Measurements from ENCODE around the gene BCAS1.

BCAS1 gene

GRCh38 chr20:54043076-54043967 is 27.1 kb downstream of the BCAS1 start:
- no CpG with 5 or more reads among the region's 9 CpGs for WGBS (ENCODE audit: extremely low coverage, insufficient coverage, low lambda C conversion rate)
- Histone ChIP-seq H3K18ac (ENCODE audit: low read length) (no peak overlapping the region), H3K4me2 (ENCODE audit: low read length) (no peak overlapping the region), H3K79me1 (ENCODE audit: low read length) (no peaks in the 10 kb centered on the region), H2BK15ac (replicated peaks; ENCODE audit: low read depth) (no peak overlapping the region), H3K79me2 (ENCODE audit: control insufficient read depth, insufficient read depth, low read length) (no peaks in the 10 kb centered on the region), H4K5ac (ENCODE audit: low read length) (no peak overlapping the region), H4K8ac (ENCODE audit: low read depth, low read length) (no peak overlapping the region), H2AK5ac (ENCODE audit: low read length) (no peak overlapping the region), H2BK120ac (ENCODE audit: low read depth, low read length) (no peak overlapping the region), H3K27me3 (ENCODE audit: insufficient read depth, low read length, poor library complexity) (no peaks in the 10 kb centered on the region), H3K27ac (ENCODE audit: low read depth, low read length) (no peak overlapping the region), H3K56ac (ENCODE audit: low read length) (no peak overlapping the region), H3K4me1 (ENCODE audit: control insufficient read depth, low read depth, low read length) (no peaks in the 10 kb centered on the region), H3K9ac (ENCODE audit: low read length) (no peak overlapping the region), H3K4ac (ENCODE audit: low read depth, low read length) (no peak overlapping the region), H3K4me3 (ENCODE audit: low read length) (no peak overlapping the region), H2BK5ac (ENCODE audit: low read length) (no peak overlapping the region), H3K36me3 (ENCODE audit: control insufficient read depth, insufficient read depth, low read length) (no peaks in the 10 kb centered on the region), H3K23ac (ENCODE audit: low read length) (no peak overlapping the region)
- DNase-seq, result no peak

GRCh38 chr20:54042021-54042420 is 28.4 kb downstream of the BCAS1 start:
- Histone ChIP-seq H3K4me3 (ENCODE audit: low read length) (no peak overlapping the region), H3K4me1 (ENCODE audit: control insufficient read depth, low read depth, low read length) (no peaks in the 10 kb centered on the region), H3K27ac (ENCODE audit: low read depth, low read length) (no peak overlapping the region), H3K27me3 (ENCODE audit: insufficient read depth, low read length, poor library complexity) (no peaks in the 10 kb centered on the region), H3K56ac (ENCODE audit: low read length) (no peak overlapping the region), H3K4me2 (ENCODE audit: low read length) (no peak overlapping the region), H3K23ac (ENCODE audit: low read length) (no peak overlapping the region), H3K79me2 (ENCODE audit: control insufficient read depth, insufficient read depth, low read length) (no peaks in the 10 kb centered on the region), H2BK120ac (ENCODE audit: low read depth, low read length) (no peak overlapping the region), H2BK15ac (replicated peaks; ENCODE audit: low read depth) (no peak overlapping the region), H2BK5ac (ENCODE audit: low read length) (no peak overlapping the region), H3K36me3 (ENCODE audit: control insufficient read depth, insufficient read depth, low read length) (no peaks in the 10 kb centered on the region), H3K9ac (ENCODE audit: low read length) (no peak overlapping the region), H3K79me1 (ENCODE audit: low read length) (no peaks in the 10 kb centered on the region), H2AK5ac (ENCODE audit: low read length) (no peak overlapping the region), H4K5ac (ENCODE audit: low read length) (no peak overlapping the region), H4K8ac (ENCODE audit: low read depth, low read length) (no peak overlapping the region), H3K18ac (ENCODE audit: low read length) (no peak overlapping the region), H3K4ac (ENCODE audit: low read depth, low read length) (no peak overlapping the region)
- no peak for DNase-seq
- no CpG with 5 or more reads among the region's 4 CpGs for WGBS (ENCODE audit: extremely low coverage, insufficient coverage, low lambda C conversion rate)

- Histone ChIP-seq H3K56ac (ENCODE audit: low read length) (no peak overlapping the region), H4K8ac (ENCODE audit: low read depth, low read length) (no peak overlapping the region), H3K18ac (ENCODE audit: low read length) (no peak overlapping the region), H3K36me3 (ENCODE audit: control insufficient read depth, insufficient read depth, low read length) (no peaks in the 10 kb centered on the region), H2BK120ac (ENCODE audit: low read depth, low read length) (no peak overlapping the region), H3K9ac (ENCODE audit: low read length) (no peak overlapping the region), H3K4me2 (ENCODE audit: low read length) (no peak overlapping the region), H2BK5ac (ENCODE audit: low read length) (no peak overlapping the region), H3K27ac (ENCODE audit: low read depth, low read length) (no peak overlapping the region), H3K79me2 (ENCODE audit: control insufficient read depth, insufficient read depth, low read length) (no peaks in the 10 kb centered on the region), H3K27me3 (ENCODE audit: insufficient read depth, low read length, poor library complexity) (no peaks in the 10 kb centered on the region), H3K4me1 (ENCODE audit: control insufficient read depth, low read depth, low read length) (no peaks in the 10 kb centered on the region), H3K4ac (ENCODE audit: low read depth, low read length) (no peak overlapping the region), H3K4me3 (ENCODE audit: low read length) (no peak overlapping the region), H3K23ac (ENCODE audit: low read length) (no peak overlapping the region), H2AK5ac (ENCODE audit: low read length) (no peak overlapping the region), H4K5ac (ENCODE audit: low read length) (no peak overlapping the region), H2BK15ac (replicated peaks; ENCODE audit: low read depth) (no peak overlapping the region), H3K79me1 (ENCODE audit: low read length) (no peaks in the 10 kb centered on the region)
- no peak for DNase-seq
- no CpG with 5 or more reads among the region's 4 CpGs for WGBS (ENCODE audit: extremely low coverage, insufficient coverage, low lambda C conversion rate)
Measured at GRCh38 chr20:54041336-54041735, 29.1 kb downstream of the BCAS1 start.

- Histone ChIP-seq H3K4me3 (ENCODE audit: low read length) (no peak overlapping the region), H2BK5ac (ENCODE audit: low read length) (no peak overlapping the region), H3K18ac (ENCODE audit: low read length) (no peak overlapping the region), H3K27ac (ENCODE audit: low read depth, low read length) (no peak overlapping the region), H4K5ac (ENCODE audit: low read length) (no peak overlapping the region), H2BK15ac (replicated peaks; ENCODE audit: low read depth) (no peak overlapping the region), H3K4ac (ENCODE audit: low read depth, low read length) (no peak overlapping the region), H3K36me3 (ENCODE audit: control insufficient read depth, insufficient read depth, low read length) (no peaks in the 10 kb centered on the region), H3K4me2 (ENCODE audit: low read length) (no peak overlapping the region), H2AK5ac (ENCODE audit: low read length) (no peak overlapping the region), H3K4me1 (ENCODE audit: control insufficient read depth, low read depth, low read length) (no peaks in the 10 kb centered on the region), H3K79me1 (ENCODE audit: low read length) (no peaks in the 10 kb centered on the region), H3K79me2 (ENCODE audit: control insufficient read depth, insufficient read depth, low read length) (no peaks in the 10 kb centered on the region), H4K8ac (ENCODE audit: low read depth, low read length) (no peak overlapping the region), H3K27me3 (ENCODE audit: insufficient read depth, low read length, poor library complexity) (no peaks in the 10 kb centered on the region), H3K9ac (ENCODE audit: low read length) (no peak overlapping the region), H3K23ac (ENCODE audit: low read length) (no peak overlapping the region), H3K56ac (ENCODE audit: low read length) (no peak overlapping the region), H2BK120ac (ENCODE audit: low read depth, low read length) (no peak overlapping the region)
- WGBS (ENCODE audit: extremely low coverage, insufficient coverage, low lambda C conversion rate), result no CpG with 5 or more reads among the region's 3 CpGs
- no peak for DNase-seq
Measured at GRCh38 chr20:54040531-54040930, 29.9 kb downstream of the BCAS1 start.

- DNase-seq, result no peak
- H3K79me1 ChIP-seq (ENCODE audit: low read length), result no peaks in the 10 kb centered on the region
- no peak overlapping the region for H3K4me3 ChIP-seq (ENCODE audit: low read length)
- H3K9ac ChIP-seq (ENCODE audit: low read length), result no peak overlapping the region
- no peaks in the 10 kb centered on the region for H3K79me2 ChIP-seq (ENCODE audit: control insufficient read depth, insufficient read depth, low read length)
- H3K36me3 ChIP-seq (ENCODE audit: control insufficient read depth, insufficient read depth, low read length), result no peaks in the 10 kb centered on the region
- H3K56ac ChIP-seq (ENCODE audit: low read length), result no peak overlapping the region
- no peak overlapping the region for H3K4me2 ChIP-seq (ENCODE audit: low read length)
- H3K18ac ChIP-seq (ENCODE audit: low read length), result no peak overlapping the region
- no peak overlapping the region for H4K8ac ChIP-seq (ENCODE audit: low read depth, low read length)
- no CpG with 5 or more reads among the region's 5 CpGs for WGBS (ENCODE audit: extremely low coverage, insufficient coverage, low lambda C conversion rate)
- H3K27me3 ChIP-seq (ENCODE audit: insufficient read depth, low read length, poor library complexity), result no peaks in the 10 kb centered on the region
- no peak overlapping the region for H2BK5ac ChIP-seq (ENCODE audit: low read length)
- no peak overlapping the region for H3K23ac ChIP-seq (ENCODE audit: low read length)
- no peak overlapping the region for H3K4ac ChIP-seq (ENCODE audit: low read depth, low read length)
- H3K4me1 ChIP-seq (ENCODE audit: control insufficient read depth, low read depth, low read length), result no peaks in the 10 kb centered on the region
- no peak overlapping the region for H2AK5ac ChIP-seq (ENCODE audit: low read length)
- no peak overlapping the region for H3K27ac ChIP-seq (ENCODE audit: low read depth, low read length)
- H2BK15ac ChIP-seq (replicated peaks; ENCODE audit: low read depth), result no peak overlapping the region
- H4K5ac ChIP-seq (ENCODE audit: low read length), result no peak overlapping the region
- no peak overlapping the region for H2BK120ac ChIP-seq (ENCODE audit: low read depth, low read length)
Measured at GRCh38 chr20:54038961-54039360, 31.4 kb downstream of the BCAS1 start.

- Histone ChIP-seq H3K4me3 (ENCODE audit: low read length) (no peak overlapping the region), H3K23ac (ENCODE audit: low read length) (no peak overlapping the region), H3K36me3 (ENCODE audit: control insufficient read depth, insufficient read depth, low read length) (no peaks in the 10 kb centered on the region), H3K27ac (ENCODE audit: low read depth, low read length) (no peak overlapping the region), H3K4me2 (ENCODE audit: low read length) (no peak overlapping the region), H3K79me2 (ENCODE audit: control insufficient read depth, insufficient read depth, low read length) (no peaks in the 10 kb centered on the region), H3K9ac (ENCODE audit: low read length) (no peak overlapping the region), H4K5ac (ENCODE audit: low read length) (no peak overlapping the region), H3K79me1 (ENCODE audit: low read length) (no peaks in the 10 kb centered on the region), H2BK120ac (ENCODE audit: low read depth, low read length) (no peak overlapping the region), H2BK5ac (ENCODE audit: low read length) (no peak overlapping the region), H3K4ac (ENCODE audit: low read depth, low read length) (no peak overlapping the region), H4K8ac (ENCODE audit: low read depth, low read length) (no peak overlapping the region), H2AK5ac (ENCODE audit: low read length) (no peak overlapping the region), H3K18ac (ENCODE audit: low read length) (no peak overlapping the region), H3K27me3 (ENCODE audit: insufficient read depth, low read length, poor library complexity) (no peaks in the 10 kb centered on the region), H3K56ac (ENCODE audit: low read length) (no peak overlapping the region), H3K4me1 (ENCODE audit: control insufficient read depth, low read depth, low read length) (no peaks in the 10 kb centered on the region), H2BK15ac (replicated peaks; ENCODE audit: low read depth) (no peak overlapping the region)
- DNase-seq, result no peak
- WGBS (ENCODE audit: extremely low coverage, insufficient coverage, low lambda C conversion rate), result no CpG with 5 or more reads among the region's 1 CpG
Measured at GRCh38 chr20:54037525-54037924, 32.9 kb downstream of the BCAS1 start.
